DMS153 (cell line): ENCODE measurements around the gene KLHL15.
"Not testable (repeated sequence)": the region's sequence is repeated elsewhere in the genome, so short reads cannot be mapped to it uniquely, and the experiment has no call there.

Source experiments
- DNase-seq: peaks from one replicate; lab custom pipeline; 2025; lab: John Stamatoyannopoulos, UW

KLHL15 gene

GRCh38 chrX:24014388-24015018 lies 12.5 kb downstream of the KLHL15 start:
- DNase-seq = no peak

GRCh38 chrX:24012266-24012665 lies 14.7 kb downstream of the KLHL15 start:
- no peak for DNase-seq

DNA sequence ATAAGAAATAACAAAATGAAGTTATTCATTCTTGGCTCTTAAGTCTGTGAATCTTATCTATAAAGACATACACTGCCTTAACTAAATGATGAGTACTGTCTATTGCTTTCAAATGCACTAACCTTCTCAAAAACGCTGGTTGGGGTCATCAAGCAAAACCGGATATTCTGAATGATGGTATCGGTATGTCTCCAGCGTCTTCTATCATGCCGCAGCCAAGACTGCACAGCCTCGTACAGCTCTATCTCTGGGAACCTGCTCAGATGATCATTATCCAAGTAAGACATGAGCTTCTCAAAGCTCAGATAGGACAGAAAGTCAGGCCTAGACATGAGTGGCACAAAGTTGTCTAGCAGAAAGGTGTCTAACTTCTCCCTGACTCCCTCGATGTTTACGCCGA lies 21.1 kb downstream of the KLHL15 start:
- DNase-seq = no peak

GRCh38 chrX:24005028-24005427 lies 22.0 kb downstream of the KLHL15 start:
- DNase-seq = no peak

- DNase-seq = no peak
These were observed 24.2 kb downstream of the KLHL15 start for GRCh38 chrX:24002792-24003191.

DNA sequence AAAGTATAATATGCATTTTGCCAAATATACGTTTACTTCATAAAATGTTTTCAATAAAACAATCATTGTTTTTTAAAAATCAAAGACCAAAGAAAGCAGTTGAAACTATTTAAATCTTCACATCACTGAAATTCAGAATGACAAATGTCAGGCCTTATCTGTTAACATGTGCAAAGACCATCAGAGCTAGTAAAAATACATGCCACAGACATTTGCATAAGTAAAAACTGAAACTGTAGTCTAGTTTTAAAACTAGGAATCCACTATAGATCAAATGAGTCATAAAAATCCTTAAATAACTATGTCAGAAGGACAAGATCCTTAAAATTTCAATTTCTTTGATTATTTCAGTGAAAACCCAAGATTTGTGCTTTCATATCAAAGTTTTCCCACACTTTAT lies 24.8 kb downstream of the KLHL15 start:
- DNase-seq = no peak

DNA sequence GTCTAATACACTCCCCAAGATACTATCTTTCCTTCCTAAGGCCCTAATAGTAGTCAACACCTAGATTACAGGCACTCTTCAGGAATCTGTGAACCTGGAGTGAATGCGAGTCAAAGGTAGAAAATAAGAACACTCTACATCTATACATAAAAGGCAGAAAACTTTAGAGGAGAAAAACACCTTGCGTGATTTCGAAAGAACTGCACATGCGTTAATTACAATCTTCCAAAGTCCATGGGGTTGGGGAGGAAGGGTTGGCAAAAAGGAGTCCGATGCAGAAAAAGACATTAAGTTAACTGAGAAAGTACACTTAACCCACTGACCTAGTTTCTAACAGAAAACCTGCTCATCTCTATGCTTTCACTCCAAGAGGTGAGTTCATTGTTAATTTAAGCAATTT lies 27.3 kb downstream of the KLHL15 start:
- no peak for DNase-seq

- DNase-seq = no peak
These were observed 33.9 kb downstream of the KLHL15 start for GRCh38 chrX:23993012-23993633.

- DNase-seq = no peak
These were observed 34.6 kb downstream of the KLHL15 start for GRCh38 chrX:23992431-23992830.

- no peak for DNase-seq
These were observed 36.5 kb downstream of the KLHL15 start for GRCh38 chrX:23990455-23990854.

GRCh38 chrX:23989689-23990088 lies 37.3 kb downstream of the KLHL15 start:
- DNase-seq = no peak

- DNase-seq = no peak
These were observed 44.1 kb downstream of the KLHL15 start for GRCh38 chrX:23982891-23983290.

- no peak for DNase-seq
These were observed 45.3 kb downstream of the KLHL15 start for GRCh38 chrX:23981711-23982110.

DNA sequence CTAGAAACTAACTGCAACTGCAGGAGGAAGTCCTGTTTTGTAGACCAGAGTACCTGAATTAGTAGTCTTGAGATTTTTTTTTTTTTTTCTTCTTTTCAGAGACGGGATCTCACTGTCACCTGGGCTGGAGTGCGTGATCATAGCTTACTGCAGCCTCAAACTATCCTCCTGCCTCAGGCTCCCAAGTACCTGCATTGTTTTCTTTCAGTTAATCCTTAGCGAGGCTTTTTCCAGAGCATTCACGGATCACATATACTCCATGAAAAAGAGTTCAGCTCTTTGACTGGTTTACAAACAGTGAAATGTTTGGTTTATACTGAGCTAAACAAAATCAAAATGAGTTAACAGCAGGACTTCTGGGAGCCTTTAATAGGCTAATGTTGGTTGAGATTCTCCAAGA lies 45.8 kb downstream of the KLHL15 start:
- DNase-seq = no peak

GRCh38 chrX:23980011-23980441 lies 47.0 kb downstream of the KLHL15 start:
- no peak for DNase-seq

DNA sequence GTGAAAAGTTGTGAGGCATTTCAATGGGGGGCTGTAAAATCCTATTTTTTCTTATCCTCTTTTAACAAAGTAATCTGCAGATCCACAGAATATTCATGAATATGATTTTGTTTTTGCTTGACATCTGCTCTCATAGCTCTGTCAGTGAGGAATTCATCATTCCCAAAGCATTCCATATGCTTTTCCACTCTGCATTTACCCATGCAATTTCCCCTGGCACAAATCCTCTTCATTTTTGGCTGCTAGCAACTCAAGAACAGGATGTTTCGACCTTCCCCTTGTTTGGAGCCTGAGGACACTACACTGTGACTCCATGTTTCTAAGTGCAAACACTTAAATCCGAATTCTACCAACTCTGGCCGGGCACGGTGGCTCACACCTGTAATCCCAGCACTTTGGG lies 48.5 kb downstream of the KLHL15 start:
- no peak for DNase-seq

DNA sequence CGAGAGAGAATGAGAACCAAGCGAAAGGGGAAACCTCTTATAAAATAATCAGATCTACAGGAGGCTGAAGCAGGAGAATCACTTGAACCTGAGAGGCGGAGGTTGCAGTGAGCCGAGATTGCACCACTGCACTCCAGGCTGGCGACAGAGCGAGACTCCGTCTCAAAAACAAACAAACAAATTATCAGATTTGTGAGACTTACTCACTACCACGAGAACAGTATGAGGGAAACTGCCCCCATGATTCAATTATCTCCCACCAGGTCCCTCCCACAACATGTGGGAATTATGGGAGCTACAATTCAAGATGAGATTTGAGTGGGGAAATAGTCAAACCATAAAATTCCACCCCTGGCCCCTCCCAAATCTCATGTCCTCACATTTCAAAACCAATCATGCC lies 61.4 kb downstream of the KLHL15 start:
- not testable (repeated sequence) for DNase-seq

DNA sequence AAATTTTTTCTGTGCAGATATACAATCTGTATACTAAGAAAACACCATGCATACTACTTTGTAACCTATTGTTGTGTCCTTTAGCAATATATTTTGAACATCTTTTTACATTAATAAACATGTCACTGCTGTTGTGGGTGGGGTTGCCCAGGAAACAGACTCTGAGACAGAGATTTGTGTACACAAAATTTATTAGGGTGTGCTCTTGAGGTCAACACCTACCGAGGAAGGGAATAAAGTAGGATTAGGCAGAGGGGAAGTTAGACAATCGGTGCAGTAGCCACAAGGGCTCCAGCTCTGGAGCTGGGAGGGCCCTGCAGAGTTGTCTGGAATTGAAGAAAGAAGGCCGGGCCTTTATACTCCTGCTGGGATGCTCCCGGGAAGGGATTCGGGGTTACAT lies 62.8 kb downstream of the KLHL15 start:
- DNase-seq = no peak

GRCh38 chrX:23959781-23960180 lies 67.2 kb downstream of the KLHL15 start:
- no peak for DNase-seq

DNA sequence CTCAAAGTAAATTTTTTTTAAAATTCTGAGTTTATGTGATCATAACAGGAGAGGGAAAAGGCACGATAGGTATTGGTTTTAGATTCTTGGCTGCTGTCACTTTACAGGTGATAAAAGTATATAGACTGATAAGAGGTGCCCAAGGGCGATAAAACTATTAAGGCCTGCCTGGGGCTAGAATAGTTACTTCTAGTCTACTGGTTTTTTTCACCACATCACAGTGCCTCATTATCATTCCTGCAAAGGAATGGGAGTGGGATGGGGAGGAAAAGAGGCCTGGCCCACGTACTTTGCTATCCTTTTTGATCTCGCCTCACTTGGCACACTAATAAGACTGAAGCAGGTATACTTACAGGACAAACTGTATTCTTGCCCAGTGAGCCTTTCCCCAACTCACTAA lies 72.6 kb downstream of the KLHL15 start:
- no peak for DNase-seq

GRCh38 chrX:23953908-23954269 lies 73.1 kb downstream of the KLHL15 start:
- no peak for DNase-seq

GRCh38 chrX:23952984-23953907 lies 73.7 kb downstream of the KLHL15 start:
- DNase-seq = no peak

GRCh38 chrX:23952391-23952790 lies 74.6 kb downstream of the KLHL15 start:
- no peak for DNase-seq
